ENCODE measurements around the gene SMG5. TPM values are rescaled to one million over a fixed set of nuclear protein-coding genes. Genes with fewer than 3 reads are reported as not detected.

SMG5 gene
- total RNA-seq, 1 experiment from 2014 or later, result 109 TPM

DNA sequence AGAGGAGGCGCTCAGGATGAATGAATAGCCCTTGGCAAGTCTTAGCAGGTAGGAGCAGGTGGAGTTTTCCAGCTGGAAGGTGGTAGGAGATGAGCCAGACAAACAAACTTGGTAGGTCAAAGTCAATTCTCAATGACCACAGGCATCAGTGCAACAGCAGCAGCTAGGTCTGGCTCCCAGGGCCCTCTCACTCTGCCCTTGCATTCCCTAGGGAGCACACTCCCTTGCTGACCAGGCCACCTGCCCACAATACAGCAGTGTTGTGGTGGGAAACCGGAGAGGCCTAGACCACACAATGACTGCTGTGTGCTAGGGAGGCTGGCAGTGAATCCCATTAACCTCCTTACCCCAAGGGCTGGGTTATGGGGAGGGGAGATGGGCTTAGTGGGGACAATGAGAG, 21.7 kb downstream of the SMG5 start (continued):
- TF ChIP-seq, protein P1, sequence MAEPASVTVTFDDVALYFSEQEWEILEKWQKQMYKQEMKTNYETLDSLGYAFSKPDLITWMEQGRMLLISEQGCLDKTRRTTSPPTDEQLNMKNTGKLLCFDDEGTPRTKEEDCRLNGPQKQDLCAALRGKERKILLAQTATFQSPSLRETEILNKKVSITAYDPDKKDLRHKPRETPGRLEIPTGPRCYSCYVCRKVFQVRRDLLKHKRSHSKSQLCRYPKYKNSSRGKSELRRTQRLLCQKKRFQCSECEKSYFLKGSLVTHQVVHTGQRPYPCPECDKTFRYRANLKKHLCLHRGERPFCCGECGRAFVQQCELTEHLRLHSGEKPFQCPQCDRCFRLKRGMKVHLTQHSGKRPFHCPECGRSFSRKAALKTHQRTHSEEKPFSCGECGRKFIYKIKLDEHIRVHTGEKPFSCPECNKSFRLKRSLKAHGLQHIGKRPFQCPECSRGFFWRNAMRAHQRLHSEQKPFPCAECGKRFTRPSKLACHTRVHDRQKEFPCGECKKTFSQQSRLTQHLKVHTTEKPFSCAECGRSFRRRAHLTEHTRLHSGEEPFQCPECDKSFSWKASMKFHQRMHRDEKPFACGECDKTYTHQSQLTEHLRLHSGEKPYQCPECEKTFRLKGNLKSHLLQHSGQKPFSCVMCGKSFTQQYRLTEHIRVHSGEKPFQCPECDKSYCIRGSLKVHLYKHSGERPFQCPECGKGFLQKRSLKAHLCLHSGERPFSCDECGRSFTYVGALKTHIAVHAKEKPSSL (CRISPR knock-in tag; conservative IDR thresholded peaks at IDR 0.05), result no peak

DNA sequence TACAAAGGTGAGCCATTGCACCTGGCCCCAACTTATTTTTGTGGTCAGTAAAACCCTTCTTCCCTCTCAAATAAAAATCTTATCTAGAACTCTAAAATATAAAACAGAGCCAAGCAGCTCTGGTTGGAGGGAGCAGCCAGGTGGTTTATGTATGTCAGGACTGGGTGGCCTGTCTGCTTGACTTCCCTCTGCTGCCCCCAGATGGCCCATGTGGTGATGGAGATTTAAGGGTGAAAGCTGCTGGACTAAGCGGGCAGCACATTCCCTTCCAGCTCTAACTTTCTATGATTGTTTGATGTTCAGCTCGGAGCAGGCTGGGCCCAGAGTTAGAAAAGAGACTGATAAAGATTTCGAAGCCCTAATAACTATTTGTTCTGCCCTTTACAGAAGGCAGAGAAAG, 22.8 kb downstream of the SMG5 start:
- ChIA-PET CTCF (interaction anchor here (0.5 to 1.8 kb wide), 13 partner anchors 9 to 122 kb away, joined by 3 to 9 read pairs (median 4); partner anchors contain the start of genes PAQR6 and PMF1), POLR2A (no interaction called here)
- no peaks in the 10 kb centered on the region for H3K4me1 Mint-ChIP-seq
- DNase-seq (ENCODE audit: low spot score) (no peak), ATAC-seq (peak; percentile 52)
- peaks cover 74% of the 10 kb centered on the region for H3K36me3 Mint-ChIP-seq
- H3K27me3 Mint-ChIP-seq (ENCODE audit: low read depth), result no peaks in the 10 kb centered on the region
- no peaks in the 10 kb centered on the region for H3K9me3 Mint-ChIP-seq
- TF ChIP-seq RORB (CRISPR knock-in tag; IDR thresholded peaks at IDR 0.05), result no peak
- H3K4me3 Mint-ChIP-seq, result no peak overlapping the region
- H3K27ac Mint-ChIP-seq, result no peak overlapping the region

GRCh38 chr1:156258859-156259258, 23.8 kb downstream of the SMG5 start:
- CTCF ChIA-PET, result interaction anchor here (0.6 to 1.8 kb wide), 4 partner anchors 10 to 92 kb away, joined by 3 to 9 read pairs (median 6); partner anchors contain the start of gene PAQR6
- TF ChIP-seq NR3C1 (CRISPR knock-in tag; conservative IDR thresholded peaks at IDR 0.05; ENCODE audit: low read depth), result no peak
- TF ChIP-seq TCF7 (CRISPR knock-in tag; IDR thresholded peaks at IDR 0.05; ENCODE audit: low read depth), result no peak
- TF ChIP-seq, protein P2, sequence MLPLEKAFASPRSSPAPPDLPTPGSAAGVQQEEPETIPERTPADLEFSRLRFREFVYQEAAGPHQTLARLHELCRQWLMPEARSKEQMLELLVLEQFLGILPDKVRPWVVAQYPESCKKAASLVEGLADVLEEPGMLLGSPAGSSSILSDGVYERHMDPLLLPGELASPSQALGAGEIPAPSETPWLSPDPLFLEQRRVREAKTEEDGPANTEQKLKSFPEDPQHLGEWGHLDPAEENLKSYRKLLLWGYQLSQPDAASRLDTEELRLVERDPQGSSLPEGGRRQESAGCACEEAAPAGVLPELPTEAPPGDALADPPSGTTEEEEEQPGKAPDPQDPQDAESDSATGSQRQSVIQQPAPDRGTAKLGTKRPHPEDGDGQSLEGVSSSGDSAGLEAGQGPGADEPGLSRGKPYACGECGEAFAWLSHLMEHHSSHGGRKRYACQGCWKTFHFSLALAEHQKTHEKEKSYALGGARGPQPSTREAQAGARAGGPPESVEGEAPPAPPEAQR (CRISPR knock-in tag; IDR thresholded peaks at IDR 0.05), result no peak
- TF ChIP-seq MYBL2 (CRISPR knock-in tag; IDR thresholded peaks at IDR 0.05), result no peak
- TF ChIP-seq, protein P3, sequence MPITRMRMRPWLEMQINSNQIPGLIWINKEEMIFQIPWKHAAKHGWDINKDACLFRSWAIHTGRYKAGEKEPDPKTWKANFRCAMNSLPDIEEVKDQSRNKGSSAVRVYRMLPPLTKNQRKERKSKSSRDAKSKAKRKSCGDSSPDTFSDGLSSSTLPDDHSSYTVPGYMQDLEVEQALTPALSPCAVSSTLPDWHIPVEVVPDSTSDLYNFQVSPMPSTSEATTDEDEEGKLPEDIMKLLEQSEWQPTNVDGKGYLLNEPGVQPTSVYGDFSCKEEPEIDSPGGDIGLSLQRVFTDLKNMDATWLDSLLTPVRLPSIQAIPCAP (CRISPR knock-in tag; IDR thresholded peaks at IDR 0.05), result no peak
- TF ChIP-seq MLX (CRISPR knock-in tag; IDR thresholded peaks at IDR 0.05), result no peak
- no peak for TF ChIP-seq FOXJ3 (CRISPR knock-in tag; IDR thresholded peaks at IDR 0.05; ENCODE audit: borderline replicate concordance)
- POLR2A ChIA-PET, result no interaction called here
- DNase-seq (ENCODE audit: low spot score), result no peak
- Mint-ChIP-seq H3K27ac (no peak overlapping the region), H3K4me3 (no peak overlapping the region), H3K9me3 (no peaks in the 10 kb centered on the region), H3K4me1 (no peaks in the 10 kb centered on the region), H3K27me3 (ENCODE audit: low read depth) (no peaks in the 10 kb centered on the region), H3K36me3 (peaks cover 73% of the 10 kb centered on the region)
- ATAC-seq, result no peak

DNA sequence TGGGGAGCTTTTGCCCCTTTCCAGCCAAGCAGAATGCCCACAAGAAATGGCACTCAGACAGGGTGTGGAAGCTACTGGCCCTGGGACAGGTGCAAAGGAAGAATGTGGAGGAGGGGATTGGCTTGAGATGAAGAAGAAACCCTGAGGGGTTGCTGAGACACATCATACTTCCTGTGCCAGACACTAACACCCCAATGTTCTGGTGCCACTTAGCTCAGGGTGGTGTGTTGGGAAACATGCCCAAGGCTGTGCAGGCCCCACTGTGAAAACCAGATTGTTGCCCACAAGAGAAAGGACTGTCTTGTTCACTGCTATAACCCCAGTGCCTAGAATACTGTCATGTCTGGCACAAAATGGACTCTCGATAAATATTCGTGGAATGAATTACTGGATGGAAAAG, 24.9 kb downstream of the SMG5 start:
- TF ChIP-seq, protein P4, sequence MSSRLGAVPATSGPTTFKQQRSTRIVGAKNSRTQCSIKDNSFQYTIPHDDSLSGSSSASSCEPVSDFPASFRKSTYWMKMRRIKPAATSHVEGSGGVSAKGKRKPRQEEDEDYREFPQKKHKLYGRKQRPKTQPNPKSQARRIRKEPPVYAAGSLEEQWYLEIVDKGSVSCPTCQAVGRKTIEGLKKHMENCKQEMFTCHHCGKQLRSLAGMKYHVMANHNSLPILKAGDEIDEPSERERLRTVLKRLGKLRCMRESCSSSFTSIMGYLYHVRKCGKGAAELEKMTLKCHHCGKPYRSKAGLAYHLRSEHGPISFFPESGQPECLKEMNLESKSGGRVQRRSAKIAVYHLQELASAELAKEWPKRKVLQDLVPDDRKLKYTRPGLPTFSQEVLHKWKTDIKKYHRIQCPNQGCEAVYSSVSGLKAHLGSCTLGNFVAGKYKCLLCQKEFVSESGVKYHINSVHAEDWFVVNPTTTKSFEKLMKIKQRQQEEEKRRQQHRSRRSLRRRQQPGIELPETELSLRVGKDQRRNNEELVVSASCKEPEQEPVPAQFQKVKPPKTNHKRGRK (CRISPR knock-in tag; IDR thresholded peaks at IDR 0.05; ENCODE audit: borderline replicate concordance), result no peak
- TF ChIP-seq NFYB (CRISPR knock-in tag; conservative IDR thresholded peaks at IDR 0.05; ENCODE audit: low read depth) (no peak), GTF2I (CRISPR knock-in tag; conservative IDR thresholded peaks at IDR 0.05) (no peak), EMX1 (CRISPR knock-in tag; IDR thresholded peaks at IDR 0.05) (no peak)
- Mint-ChIP-seq H3K36me3 (peaks cover 73% of the 10 kb centered on the region), H3K4me3 (no peak overlapping the region), H3K9me3 (no peaks in the 10 kb centered on the region), H3K4me1 (no peaks in the 10 kb centered on the region), H3K27ac (no peak overlapping the region), H3K27me3 (ENCODE audit: low read depth) (no peaks in the 10 kb centered on the region)
- DNase-seq (ENCODE audit: low spot score), result no peak
- ChIA-PET POLR2A (interaction anchor here (0.5 kb wide), 1 partner anchor 47 kb away, joined by 3 read pairs; no protein-coding TSS in a partner anchor), CTCF (interaction anchor here (0.9 kb wide), 1 partner anchor 33 kb away, joined by 4 read pairs; no protein-coding TSS in a partner anchor)
- no peak for ATAC-seq

Measured in WTC11 (cell line).